K562 (cell line): ENCODE results near the gene PTPRU. TPM values are rescaled to one million over a fixed set of nuclear protein-coding genes. Genes with fewer than 3 reads are reported as not detected.

Experiments used
- ATAC-seq: fragments of 200-7000 bp; cut with Tn5 transposase; 3 replicates; pipeline ENCODE4 v1.9.1; 2020; ENCODE audit warnings: moderate library complexity
- BruUV-seq: library from RNA; stranded (reverse); fragments of 400-500 nt; replicated peaks from 2 replicates; lab custom pipeline; 2021; lab: Mats Ljungman, UMichigan
- CTCF ChIA-PET: fragments of 300-600 bp; formaldehyde crosslinking; extraction: SDS; loops from one replicate; lab custom pipeline; 2021; ENCODE audit warnings: low intra/inter-chr PET ratio; lab: Yijun Ruan, JAX
- POLR2A ChIA-PET: fragments of 300-600, 350-650 bp; sonication (Branson Sonifier 250); formaldehyde crosslinking; extraction: SDS; loops from one replicate; lab custom pipeline; 2021; ENCODE audit warnings: antibody characterized with exemption, inconsistent platforms; lab: Yijun Ruan, JAX
- DNase-seq, 4 experiments: peaks; one replicate each; pipeline versions ENCODE4 v3.0.0 to v3.0.0-alpha.2; 2011 to 2018; ENCODE audit warnings: low spot score in 3 of 4, mixed read lengths in 3 of 4; ENCODE audit errors: extremely low read depth in 1 of 4
- FAIRE-seq: peaks from 2 replicates; lab custom pipeline; 2011; peaks lifted over from hg19 to GRCh38; lab: Jason Lieb, UNC
- H2AFZ ChIP-seq: 2 replicates; pipeline ENCODE4 v1.6.0; 2011; ENCODE audit warnings: low read depth, low read length, control low read depth, inconsistent platforms
- H3K27ac ChIP-seq: fragments of 200-600 bp; 3 replicates; pipeline ENCODE4 v1.8.0; 2011; ENCODE audit warnings: low read depth, mild to moderate bottlenecking, control low read depth, inconsistent platforms, low read length, moderate library complexity, mixed read lengths; ENCODE audit errors: extremely low read depth
- H3K27me3 ChIP-seq, 2 experiments: fragments of 300-600 bp in 1 of 2; 2 replicates in 1 of 2; 3 replicates in 1 of 2; pipeline versions ENCODE4 v1.6.0 to v1.8.0; 2011; ENCODE audit warnings: inconsistent platforms in 2 of 2, low read length in 2 of 2, mild to moderate bottlenecking in 1 of 2, mixed read lengths in 1 of 2, moderate library complexity in 1 of 2; ENCODE audit not compliant: control insufficient read depth in 2 of 2, insufficient read depth in 2 of 2
- H3K36me3 ChIP-seq: fragments of 300-600 bp; 3 replicates; pipeline ENCODE4 v1.8.0; 2011; ENCODE audit warnings: mild to moderate bottlenecking, low read length, inconsistent platforms; ENCODE audit not compliant: control insufficient read depth, insufficient read depth
- H3K4me1 ChIP-seq, 2 experiments: fragments of 200-600 bp in 1 of 2; replicated peaks in 1 of 2; 2 replicates in 1 of 2; 3 replicates in 1 of 2; pipeline versions ENCODE4 v1.5.1 to v1.8.0; 2011; ENCODE audit warnings: inconsistent platforms in 2 of 2, low read length in 2 of 2, mild to moderate bottlenecking in 1 of 2, mixed read lengths in 1 of 2, moderate library complexity in 1 of 2; ENCODE audit not compliant: control insufficient read depth in 2 of 2, insufficient read depth in 2 of 2
- H3K4me2 ChIP-seq: 2 replicates; pipeline ENCODE4 v1.6.1; 2011; ENCODE audit warnings: low read length, control low read depth, inconsistent platforms, mixed read lengths; ENCODE audit not compliant: insufficient read depth
- H3K4me3 ChIP-seq: fragments of 200-600 bp; sonication (generic), shearing (Covaris generic); 2 replicates; pipeline ENCODE4 v1.5.1; 2016; ENCODE audit warnings: control low read depth, inconsistent platforms
- H3K79me2 ChIP-seq: fragments of 200-600 bp; 3 replicates; pipeline ENCODE4 v1.8.0; 2011; ENCODE audit warnings: low read length, inconsistent platforms; ENCODE audit not compliant: control insufficient read depth, insufficient read depth
- H3K9ac ChIP-seq, 2 experiments: 2 replicates each; pipeline versions ENCODE4 v1.6.0 to v1.6.1; 2011; ENCODE audit warnings: low read depth in 2 of 2, low read length in 2 of 2, control low read depth in 1 of 2, inconsistent platforms in 1 of 2, mild to moderate bottlenecking in 1 of 2, mixed read lengths in 1 of 2; ENCODE audit not compliant: insufficient read depth in 1 of 2
- H3K9me1 ChIP-seq: one replicate; pipeline ENCODE4 v1.6.0; 2011; ENCODE audit warnings: inconsistent platforms, mild to moderate bottlenecking, low read length, moderate library complexity; ENCODE audit not compliant: control insufficient read depth, insufficient read depth
- H3K9me3 ChIP-seq: replicated peaks from 2 replicates; pipeline ENCODE4 v1.5.1; 2011; ENCODE audit warnings: low read depth, low read length, inconsistent platforms; ENCODE audit not compliant: control insufficient read depth, insufficient read depth
- H4K20me1 ChIP-seq: replicated peaks from 2 replicates; pipeline ENCODE4 v1.6.1; 2011; ENCODE audit warnings: low read length, inconsistent platforms, mixed read lengths; ENCODE audit not compliant: control insufficient read depth, insufficient read depth
- CXXC5 ChIP-seq: fragments of 250-450 bp; sonication (Bioruptor Pico); IDR thresholded peaks from 2 replicates; pipeline ENCODE4 v1.8.0; 2022; ENCODE audit warnings: inconsistent platforms, mild to moderate bottlenecking, moderate library complexity
- EHMT2 ChIP-seq: fragments of 450-650 bp; IDR thresholded peaks from 2 replicates; pipeline ENCODE4 v1.6.1; 2018; ENCODE audit warnings: antibody characterized with exemption
- SPI1 ChIP-seq: IDR thresholded peaks from 2 replicates; pipeline ENCODE4 v1.6.1; 2011; ENCODE audit warnings: low read depth, low read length, control low read depth, borderline replicate concordance
- ZBTB40 ChIP-seq, 2 experiments: fragments of 450-650 bp in 1 of 2; sonication (generic) in 1 of 2; formaldehyde crosslinking in 1 of 2; IDR thresholded peaks; 2 replicates each; pipeline versions ENCODE4 v1.7.1 to v1.9.0; 2016 to 2022; ENCODE audit warnings: inconsistent platforms in 1 of 2, mild to moderate bottlenecking in 1 of 2, missing genetic modification reagents in 1 of 2
- ZNF217 ChIP-seq: sonication (generic); formaldehyde crosslinking; IDR thresholded peaks from 2 replicates; pipeline ENCODE4 v1.8.0; 2022; ENCODE audit warnings: mild to moderate bottlenecking, missing genetic modification reagents
- ZNF224 ChIP-seq: sonication (generic); formaldehyde crosslinking; IDR thresholded peaks from 2 replicates; pipeline ENCODE4 v1.8.0; 2022; ENCODE audit warnings: mild to moderate bottlenecking, missing genetic modification reagents
- WGBS: fragments of 100-300 bp; shearing (Covaris generic); methylation state at CpG from one replicate; pipeline ENCODE4 v1.1.6; 2016; ENCODE audit warnings: low coverage, mixed read lengths; ENCODE audit not compliant: insufficient coverage; ENCODE audit errors: missing lambda C conversion rate; 5-methylcytosine and 5-hydroxymethylcytosine counted together
- in situ Hi-C: fragments of 300-500 bp; cut with MboI; formaldehyde crosslinking; loops from 4 replicates; pipeline ENCODE4 v1.15.0; 2018; ENCODE audit warnings: inconsistent platforms, mixed read lengths
- intact Hi-C: fragments of 100-400 bp; cut with micrococcal nuclease; formaldehyde crosslinking; loops from 2 replicates; pipeline ENCODE4 v1.14.2; 2022
- polyA plus RNA-seq, 8 experiments: library from polyadenylated mRNA; depleted of rRNA in 4 of 8; stranded (reverse) in 5 of 8; unstranded in 3 of 8; fragments of >200 nt; fragmentation: Nextera tagmentation in 2 of 8; fragmentation: Illumina TruSeq in 1 of 8; extraction: Ambion mirVana in 2 of 8; extraction: Trizol in 1 of 8; gene quantifications; 2 replicates each; pipeline versions ENCODE4 v1.2.1 to v1.2.3, GENCODE V29; 2011 to 2014; ENCODE audit warnings: inconsistent platforms in 1 of 8, missing spikeins in 1 of 8
- total RNA-seq, 7 experiments: library from RNA; depleted of rRNA in 6 of 7; stranded (reverse); fragments of >200 nt in 6 of 7; fragmentation: Illumina TruSeq in 2 of 7; extraction: Trizol in 2 of 7; gene quantifications; 2 replicates each; pipeline versions ENCODE4 v1.2.1 to v1.2.3, GENCODE V29; 2011 to 2021; ENCODE audit warnings: low replicate concordance in 1 of 7

The PTPRU gene
- total and polyA plus RNA-seq, 9 of the 15 experiments (the other 6 are each of a cell fraction or from before 2014, with no cell fraction given): 0.01 to 2.9 (median 1.0) TPM

DNA sequence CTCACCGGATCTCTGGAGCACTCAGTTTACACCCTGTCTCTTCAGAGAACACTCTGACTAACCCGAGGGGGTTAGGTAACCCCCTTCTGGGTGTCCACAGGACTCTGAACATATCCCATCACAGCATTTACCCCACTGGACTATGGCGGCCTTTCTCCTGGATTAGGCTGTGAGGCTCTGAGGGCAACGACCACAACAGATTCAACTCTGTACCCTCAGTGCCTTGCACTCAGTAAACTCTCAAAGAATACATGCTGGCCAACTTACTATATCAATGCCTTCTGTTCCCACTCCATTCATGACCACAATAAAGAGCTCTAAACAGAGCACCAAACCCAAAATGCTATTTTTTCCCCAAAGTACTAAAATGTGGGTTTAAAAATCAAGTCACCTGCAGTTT, 11.0 kb upstream of the PTPRU start:
- Histone ChIP-seq H3K4me2 (no peak overlapping the region), H3K27ac (no peak overlapping the region), H3K9me3 (no peaks in the 10 kb centered on the region), H3K79me2 (peaks cover 44% of the 10 kb centered on the region), H2AFZ (no peak overlapping the region), H3K4me3 (no peak overlapping the region), H3K4me1 (peaks cover 4 to 11% of the 10 kb centered on the region in 2 experiments; a peak in 3 of 5 replicates), H4K20me1 (peaks cover 25% of the 10 kb centered on the region; the same call in 1 of the 2 replicates), H3K27me3 (no peaks in the 10 kb centered on the region), H3K9me1 (no peaks in the 10 kb centered on the region), H3K9ac (peak overlapping the region in 1 of 2 experiments; percentile 56; a peak in 1 of 4 replicates), H3K36me3 (peaks cover 60% of the 10 kb centered on the region)
- CTCF ChIA-PET: no interaction called here
- FAIRE-seq (no peak), DNase-seq (no peak), ATAC-seq (no peak)
- POLR2A ChIA-PET: no interaction called here
- in situ Hi-C loops (loop anchor here (10.0 kb wide), 1 partner anchor 1479 kb away; no protein-coding TSS in a partner anchor), intact Hi-C loops (no loop called here)
- TF ChIP-seq ZNF224 (CRISPR knock-in tag) (no peak), ZNF217 (CRISPR knock-in tag) (no peak)
- BruUV-seq: no TSS peak
- WGBS: 76% methylated on average over 4 of the region's 4 CpGs

DNA sequence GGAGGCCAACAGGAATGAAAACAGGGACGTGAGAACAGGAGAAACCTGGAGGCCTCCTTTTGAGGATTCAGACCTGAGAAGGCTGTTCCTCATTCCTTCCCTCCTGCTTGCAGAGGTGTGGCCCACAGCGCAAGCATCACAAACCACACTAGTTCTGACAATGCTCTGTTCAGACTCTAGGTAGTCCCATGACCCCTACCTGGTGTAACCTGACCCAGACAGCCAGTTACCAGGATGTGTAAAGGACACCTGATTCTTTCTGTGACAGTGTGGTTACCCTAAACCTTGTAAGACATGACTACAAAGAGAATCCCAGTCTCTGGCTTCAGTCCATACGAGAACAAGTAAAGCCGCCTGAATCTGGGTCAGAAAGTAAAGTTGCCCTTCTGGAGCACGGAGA, 8.8 kb upstream of the PTPRU start:
- Histone ChIP-seq H3K9ac (peak overlapping the region in 1 of 2 experiments; percentile 14; a peak in 1 of 4 replicates), H3K4me3 (no peak overlapping the region), H3K4me1 (peaks cover 7 to 15% of the 10 kb centered on the region in 2 experiments; a peak in 3 of 5 replicates), H3K27me3 (no peaks in the 10 kb centered on the region), H2AFZ (no peak overlapping the region), H3K4me2 (no peak overlapping the region), H3K27ac (no peak overlapping the region), H4K20me1 (peaks cover 25% of the 10 kb centered on the region; the same call in 1 of the 2 replicates), H3K36me3 (peaks cover 44% of the 10 kb centered on the region), H3K79me2 (peaks cover 45% of the 10 kb centered on the region), H3K9me3 (no peaks in the 10 kb centered on the region), H3K9me1 (no peaks in the 10 kb centered on the region)
- DNase-seq (no peak), ATAC-seq (no peak), FAIRE-seq (no peak)
- CTCF ChIA-PET: no interaction called here
- POLR2A ChIA-PET: no interaction called here
- in situ Hi-C loops: loop anchor here (10.0 kb wide), 1 partner anchor 1477 kb away; no protein-coding TSS in a partner anchor
- WGBS: 84% methylated on average over 5 of the region's 5 CpGs
- BruUV-seq: no TSS peak
- intact Hi-C loops: no loop called here
- no peak for TF ChIP-seq ZBTB40 (IDR thresholded peaks at IDR 0.05)
- no peak for TF ChIP-seq ZBTB40 (CRISPR knock-in tag; IDR thresholded peaks at IDR 0.05)
- TF ChIP-seq CXXC5 (CRISPR knock-in tag): no peak
- 0 out of 2 replicates have a peak, but pooled peaks have one; percentile 4 for TF ChIP-seq SPI1
- no peak for TF ChIP-seq EHMT2
